HL-60 (cell line): ENCODE results near the gene TAS2R16.

Experiments used
- DNase-seq, 2 experiments: peaks; one replicate each; pipeline ENCODE4 v3.0.0-alpha.2; 2010 to 2020; ENCODE audit warnings: low read depth in 1 of 2, low spot score in 1 of 2
- H3K27ac ChIP-seq: fragments of 250-450 bp; sonication (Bioruptor Pico); replicated peaks from 2 replicates; pipeline ENCODE4 v1.5.1; 2020; ENCODE audit warnings: mild to moderate bottlenecking, moderate library complexity
- H3K27me3 ChIP-seq: fragments of 250-450 bp; sonication (Bioruptor Pico); 2 replicates; pipeline ENCODE4 v1.5.1; 2021; ENCODE audit warnings: mild to moderate bottlenecking, moderate library complexity; ENCODE audit not compliant: insufficient read depth, poor library complexity, severe bottlenecking
- H3K4me3 ChIP-seq: replicated peaks from 2 replicates; pipeline ENCODE4 v1.5.1; 2011; ENCODE audit warnings: mild to moderate bottlenecking, control low read depth, low read length; ENCODE audit not compliant: insufficient read depth
- CTCF ChIP-seq: IDR thresholded peaks from one replicate; pipeline ENCODE4 v1.5.1; 2011; ENCODE audit warnings: low read length, control low read depth, inconsistent platforms; ENCODE audit not compliant: insufficient read depth
- GABPA ChIP-seq: IDR thresholded peaks from 2 replicates; pipeline ENCODE4 v1.6.1; 2012; ENCODE audit warnings: low read depth
- POLR2AphosphoS5 ChIP-seq: IDR thresholded peaks from 2 replicates; pipeline ENCODE4 v1.6.1; 2012; ENCODE audit warnings: low read depth
- REST ChIP-seq: IDR thresholded peaks from 2 replicates; pipeline ENCODE4 v1.6.1; 2012; ENCODE audit warnings: low read depth; ENCODE audit not compliant: insufficient replicate concordance
- SPI1 ChIP-seq: IDR thresholded peaks from 2 replicates; pipeline ENCODE4 v1.6.1; 2012; ENCODE audit warnings: low read depth, mild to moderate bottlenecking, borderline replicate concordance

TAS2R16 gene

GRCh38 chr7:123026251-123026650 lies 30.8 kb upstream of the TAS2R16 start:
- no peak for DNase-seq
- Histone ChIP-seq H3K27ac (no peak overlapping the region), H3K4me3 (no peak overlapping the region), H3K27me3 (no peaks in the 10 kb centered on the region)
- no peak for TF ChIP-seq SPI1
- TF ChIP-seq CTCF, result no peak
- no peak for TF ChIP-seq REST
- TF ChIP-seq GABPA, result no peak
- TF ChIP-seq POLR2AphosphoS5, result no peak

GRCh38 chr7:123024989-123025758 lies 29.7 kb upstream of the TAS2R16 start:
- Histone ChIP-seq H3K27ac (no peak overlapping the region), H3K4me3 (no peak overlapping the region), H3K27me3 (no peaks in the 10 kb centered on the region)
- no peak for TF ChIP-seq SPI1
- no peak for DNase-seq

- H3K4me3 ChIP-seq, result no peak overlapping the region
- no peaks in the 10 kb centered on the region for H3K27me3 ChIP-seq
- H3K27ac ChIP-seq, result no peak overlapping the region
- DNase-seq, result no peak
- no peak for TF ChIP-seq POLR2AphosphoS5
- TF ChIP-seq REST, result no peak
These were observed 27.6 kb upstream of the TAS2R16 start for GRCh38 chr7:123023126-123023525.

GRCh38 chr7:123022576-123022975 lies 27.1 kb upstream of the TAS2R16 start:
- TF ChIP-seq SPI1 (no peak), GABPA (no peak), CTCF (no peak), POLR2AphosphoS5 (no peak), REST (no peak)
- H3K4me3 ChIP-seq, result no peak overlapping the region
- DNase-seq, result no peak
- no peak overlapping the region for H3K27ac ChIP-seq
- H3K27me3 ChIP-seq, result no peaks in the 10 kb centered on the region
